Testis (tissue), 3 donors: ENCODE measurements around the gene SYNPO. TPM values are rescaled to one million over a fixed set of nuclear protein-coding genes. Genes with fewer than 3 reads are reported as not detected.

Experiments
- DNase-seq: peaks from one replicate; pipeline ENCODE4 v3.0.0-alpha.2; 2019
- H3K27ac ChIP-seq, 2 donors: fragments of 200-600 bp; sonication (generic); one replicate each; pipeline ENCODE4 v1.5.1; 2019
- H3K27me3 ChIP-seq: fragments of 200-600 bp; sonication (generic); one replicate; pipeline ENCODE4 v1.5.1; 2019
- H3K36me3 ChIP-seq: fragments of 200-600 bp; sonication (generic); one replicate; pipeline ENCODE4 v1.5.1; 2017; ENCODE audit warnings: low read depth; ENCODE audit errors: missing control alignments
- H3K4me1 ChIP-seq: fragments of 200-600 bp; sonication (generic); one replicate; pipeline ENCODE4 v1.5.1; 2019
- H3K4me3 ChIP-seq, 2 donors: fragments of 200-600 bp; sonication (generic); one replicate each; pipeline ENCODE4 v1.5.1; 2017 to 2019
- H3K9me3 ChIP-seq: fragments of 200-600 bp; sonication (generic); one replicate; pipeline ENCODE4 v1.5.1; 2017
- POLR2A ChIP-seq: fragments of 450-650 bp; IDR thresholded peaks from one replicate; pipeline ENCODE4 v1.6.1; 2017; ENCODE audit warnings: antibody characterized with exemption, mild to moderate bottlenecking, moderate library complexity
- WGBS, 2 donors: methylation state at CpG; one replicate each; pipeline ENCODE4 v1.1.5; 2018; 5-methylcytosine and 5-hydroxymethylcytosine counted together
- intact Hi-C: fragments of 100-400 bp; cut with DNase I; formaldehyde crosslinking; loops from one replicate; pipeline ENCODE4 v1.15.1; 2023; ENCODE audit warnings: low total_unique reads
- polyA plus RNA-seq: library from polyadenylated mRNA; stranded (reverse); fragments of 350-450 nt; fragmentation: Illumina TruSeq; extraction: RNeasy Lipid Tissue Mini Kit (QIAGEN cat#74804); gene quantifications from one replicate; pipeline ENCODE4 v1.2.3, GENCODE V29; 2014; ENCODE audit warnings: low read depth, low replicate concordance; ENCODE audit not compliant: insufficient read depth
- total RNA-seq, 2 donors: library from RNA; depleted of rRNA; stranded (reverse); fragments of >200 nt; gene quantifications; one replicate each; pipeline ENCODE4 v1.2.3, GENCODE V29; 2016
- TF ChIP-seq, protein P1 (sequence below), 3 experiments: fragments of 450-650 bp in 2 of 3; fragments of 200-600 bp in 1 of 3; sonication (generic) in 1 of 3; IDR thresholded peaks; one replicate each; pipeline ENCODE4 v1.5.1; 2016 to 2019; ENCODE audit warnings: antibody characterized with exemption in 3 of 3, mild to moderate bottlenecking in 2 of 3, moderate library complexity in 1 of 3

Gene SYNPO
- total and polyA plus RNA-seq, 3 donors from 2014 or later: 49.1 to 53.2 (median 52.2) TPM

DNA sequence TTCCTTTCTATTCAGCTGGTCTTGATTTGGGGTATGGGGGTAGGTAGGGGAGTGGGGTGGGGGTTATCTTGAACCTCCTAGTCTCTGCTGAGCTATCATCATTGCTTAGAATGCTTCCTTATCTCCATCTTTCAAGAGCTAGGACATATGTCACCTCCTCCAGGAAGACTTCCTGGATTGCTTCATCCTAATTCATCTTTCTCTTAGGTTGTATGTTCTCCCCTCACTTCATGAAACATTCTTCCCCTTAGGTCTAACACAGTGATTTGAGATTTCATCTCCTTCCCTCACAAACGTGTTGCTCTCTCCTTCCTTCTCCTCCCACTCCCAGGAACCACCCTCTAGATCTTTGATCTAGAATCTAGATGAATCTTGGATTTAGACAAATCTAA, 2.4 kb upstream of the SYNPO start:
- no peak overlapping the region for H3K4me3 ChIP-seq
- no peaks in the 10 kb centered on the region for H3K27me3 ChIP-seq
- WGBS, 2 donors: 52 to 57% methylated on average over 1 of the region's 1 CpG
- no peak for DNase-seq
- intact Hi-C loops: no loop called here
- no peaks in the 10 kb centered on the region for H3K36me3 ChIP-seq
- H3K4me1 ChIP-seq: peaks cover 62% of the 10 kb centered on the region
- peak overlapping the region; percentile 42 to 88 for H3K27ac ChIP-seq
- no peaks in the 10 kb centered on the region for H3K9me3 ChIP-seq
- no peak for TF ChIP-seq POLR2A
- TF ChIP-seq, protein P1, sequence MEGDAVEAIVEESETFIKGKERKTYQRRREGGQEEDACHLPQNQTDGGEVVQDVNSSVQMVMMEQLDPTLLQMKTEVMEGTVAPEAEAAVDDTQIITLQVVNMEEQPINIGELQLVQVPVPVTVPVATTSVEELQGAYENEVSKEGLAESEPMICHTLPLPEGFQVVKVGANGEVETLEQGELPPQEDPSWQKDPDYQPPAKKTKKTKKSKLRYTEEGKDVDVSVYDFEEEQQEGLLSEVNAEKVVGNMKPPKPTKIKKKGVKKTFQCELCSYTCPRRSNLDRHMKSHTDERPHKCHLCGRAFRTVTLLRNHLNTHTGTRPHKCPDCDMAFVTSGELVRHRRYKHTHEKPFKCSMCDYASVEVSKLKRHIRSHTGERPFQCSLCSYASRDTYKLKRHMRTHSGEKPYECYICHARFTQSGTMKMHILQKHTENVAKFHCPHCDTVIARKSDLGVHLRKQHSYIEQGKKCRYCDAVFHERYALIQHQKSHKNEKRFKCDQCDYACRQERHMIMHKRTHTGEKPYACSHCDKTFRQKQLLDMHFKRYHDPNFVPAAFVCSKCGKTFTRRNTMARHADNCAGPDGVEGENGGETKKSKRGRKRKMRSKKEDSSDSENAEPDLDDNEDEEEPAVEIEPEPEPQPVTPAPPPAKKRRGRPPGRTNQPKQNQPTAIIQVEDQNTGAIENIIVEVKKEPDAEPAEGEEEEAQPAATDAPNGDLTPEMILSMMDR (IDR thresholded peaks at IDR 0.05): no peak

GRCh38 chr5:150638488-150639376, 1.7 kb upstream of the SYNPO start:
- Histone ChIP-seq H3K4me3 (no peak overlapping the region), H3K36me3 (no peaks in the 10 kb centered on the region), H3K9me3 (no peaks in the 10 kb centered on the region), H3K4me1 (peaks cover 69% of the 10 kb centered on the region), H3K27ac (peak overlapping the region; percentile 42 to 88), H3K27me3 (no peaks in the 10 kb centered on the region)
- TF ChIP-seq POLR2A: no peak
- TF ChIP-seq, protein P1 (IDR thresholded peaks at IDR 0.05): no peak
- DNase-seq: no peak
- WGBS, 2 donors: 75 to 78% methylated on average over 6 of the region's 6 CpGs
- intact Hi-C loops: no loop called here

DNA sequence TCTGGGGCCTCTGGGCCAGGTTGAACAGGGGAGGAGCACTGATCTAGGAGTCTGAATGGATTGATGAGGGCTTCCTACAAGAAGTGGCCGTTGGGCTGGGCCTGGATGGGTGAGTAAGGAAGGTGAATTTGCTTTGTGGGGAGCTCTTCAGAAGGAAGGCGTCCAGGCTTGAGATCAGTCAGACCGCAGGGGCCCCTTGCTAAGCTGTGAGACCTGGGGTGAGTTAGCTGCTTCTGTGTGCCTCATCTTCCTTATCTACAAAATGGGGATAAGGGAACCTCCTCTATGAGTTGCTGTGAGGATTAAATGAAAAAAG, 1.1 kb upstream of the SYNPO start:
- peaks cover 73% of the 10 kb centered on the region for H3K4me1 ChIP-seq
- H3K9me3 ChIP-seq: no peaks in the 10 kb centered on the region
- H3K36me3 ChIP-seq: no peaks in the 10 kb centered on the region
- WGBS, 2 donors: 76 to 93% methylated on average over 3 of the region's 3 CpGs
- H3K27me3 ChIP-seq: no peaks in the 10 kb centered on the region
- TF ChIP-seq, protein P1 (IDR thresholded peaks at IDR 0.05): no peak
- TF ChIP-seq POLR2A: no peak
- intact Hi-C loops: no loop called here
- H3K27ac ChIP-seq: peak overlapping the region; percentile 42 to 88
- no peak overlapping the region for H3K4me3 ChIP-seq
- DNase-seq: no peak

DNA sequence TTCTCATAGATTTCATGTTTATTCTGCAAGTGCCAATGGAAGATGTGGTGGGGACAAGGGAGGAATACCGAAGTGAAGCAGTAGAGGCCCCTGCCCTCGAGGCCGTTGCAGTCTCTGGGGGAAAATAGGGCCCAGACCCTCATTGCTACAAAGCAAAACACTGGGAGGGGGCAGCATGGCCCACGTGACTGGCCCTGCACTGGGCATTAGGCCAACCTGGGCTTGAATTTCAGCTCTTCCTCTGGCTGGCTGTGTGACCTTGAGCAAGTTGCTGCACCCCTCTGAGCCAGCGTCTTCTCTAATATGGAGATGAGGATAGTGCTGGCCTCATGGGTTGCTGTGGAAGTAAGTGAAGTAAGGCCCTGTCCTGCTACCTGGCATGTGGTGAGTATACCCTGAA, 709 bp upstream of the SYNPO start:
- peak; percentile 48 for DNase-seq
- intact Hi-C loops: no loop called here
- WGBS, 2 donors: 49 to 56% methylated on average over 5 of the region's 5 CpGs
- Histone ChIP-seq H3K4me3 (no peak overlapping the region), H3K27me3 (no peaks in the 10 kb centered on the region), H3K4me1 (peaks cover 77% of the 10 kb centered on the region), H3K27ac (peak overlapping the region; percentile 42 to 88), H3K36me3 (no peaks in the 10 kb centered on the region), H3K9me3 (no peaks in the 10 kb centered on the region)
- no peak for TF ChIP-seq POLR2A
- TF ChIP-seq, protein P1 (IDR thresholded peaks at IDR 0.05): no peak
